ENCODE data around the gene ZNF878. TPM values are rescaled to one million over a fixed set of nuclear protein-coding genes. Genes with fewer than 3 reads are reported as not detected.

ZNF878 gene
- total and polyA plus RNA-seq, 2 of the 13 experiments (the other 11 are each of a cell fraction or from before 2014, with no cell fraction given), result 0.46 to 5.2 TPM

DNA sequence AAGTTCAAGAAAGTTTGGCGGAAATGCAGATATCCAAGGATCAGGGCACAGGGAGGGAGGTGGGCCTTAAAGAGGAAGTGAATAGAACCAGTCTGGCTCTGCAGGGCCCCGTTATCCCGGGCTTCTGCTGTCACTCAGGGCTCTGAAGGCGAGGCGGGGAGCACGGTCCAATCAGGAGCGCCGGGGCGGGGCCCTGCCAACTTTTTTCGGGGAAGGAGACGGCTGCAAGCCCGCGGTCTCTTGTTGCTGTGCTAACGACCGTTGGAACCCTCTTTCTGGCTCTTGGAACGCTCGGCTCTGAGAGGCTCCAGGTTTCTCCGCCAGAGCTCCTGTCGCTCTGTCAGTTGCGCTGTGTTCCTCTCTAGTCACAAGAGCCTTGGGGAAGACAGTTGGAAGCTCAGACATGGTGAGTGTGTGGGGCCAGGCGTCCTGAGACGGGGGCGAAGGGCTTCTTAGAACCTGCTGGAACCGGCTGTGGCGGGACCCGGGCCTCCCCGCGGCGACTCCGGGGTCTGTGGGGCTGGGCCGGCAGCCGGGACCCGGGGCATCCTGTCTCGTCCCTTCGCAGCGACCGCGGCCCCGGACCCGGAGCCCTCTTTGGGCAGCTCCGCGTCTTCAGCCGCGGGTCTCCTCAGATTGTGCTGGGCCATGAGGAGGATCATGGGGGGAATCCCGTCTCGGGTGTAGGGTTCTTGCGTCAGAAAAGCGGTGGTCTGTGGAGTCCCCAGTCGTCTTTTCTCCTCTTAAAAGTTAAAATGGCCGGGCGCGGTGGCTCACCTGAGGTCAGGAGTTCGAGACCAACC, 39.5 kb upstream of the ZNF878 start (continued):
- TF ChIP-seq RFX1 (IDR thresholded peaks at IDR 0.05), result no peak
- TF ChIP-seq, protein P1, sequence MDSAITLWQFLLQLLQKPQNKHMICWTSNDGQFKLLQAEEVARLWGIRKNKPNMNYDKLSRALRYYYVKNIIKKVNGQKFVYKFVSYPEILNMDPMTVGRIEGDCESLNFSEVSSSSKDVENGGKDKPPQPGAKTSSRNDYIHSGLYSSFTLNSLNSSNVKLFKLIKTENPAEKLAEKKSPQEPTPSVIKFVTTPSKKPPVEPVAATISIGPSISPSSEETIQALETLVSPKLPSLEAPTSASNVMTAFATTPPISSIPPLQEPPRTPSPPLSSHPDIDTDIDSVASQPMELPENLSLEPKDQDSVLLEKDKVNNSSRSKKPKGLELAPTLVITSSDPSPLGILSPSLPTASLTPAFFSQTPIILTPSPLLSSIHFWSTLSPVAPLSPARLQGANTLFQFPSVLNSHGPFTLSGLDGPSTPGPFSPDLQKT (CRISPR knock-in tag; IDR thresholded peaks at IDR 0.05; ENCODE audit: borderline replicate concordance), result no peak
- TF ChIP-seq, protein P2, sequence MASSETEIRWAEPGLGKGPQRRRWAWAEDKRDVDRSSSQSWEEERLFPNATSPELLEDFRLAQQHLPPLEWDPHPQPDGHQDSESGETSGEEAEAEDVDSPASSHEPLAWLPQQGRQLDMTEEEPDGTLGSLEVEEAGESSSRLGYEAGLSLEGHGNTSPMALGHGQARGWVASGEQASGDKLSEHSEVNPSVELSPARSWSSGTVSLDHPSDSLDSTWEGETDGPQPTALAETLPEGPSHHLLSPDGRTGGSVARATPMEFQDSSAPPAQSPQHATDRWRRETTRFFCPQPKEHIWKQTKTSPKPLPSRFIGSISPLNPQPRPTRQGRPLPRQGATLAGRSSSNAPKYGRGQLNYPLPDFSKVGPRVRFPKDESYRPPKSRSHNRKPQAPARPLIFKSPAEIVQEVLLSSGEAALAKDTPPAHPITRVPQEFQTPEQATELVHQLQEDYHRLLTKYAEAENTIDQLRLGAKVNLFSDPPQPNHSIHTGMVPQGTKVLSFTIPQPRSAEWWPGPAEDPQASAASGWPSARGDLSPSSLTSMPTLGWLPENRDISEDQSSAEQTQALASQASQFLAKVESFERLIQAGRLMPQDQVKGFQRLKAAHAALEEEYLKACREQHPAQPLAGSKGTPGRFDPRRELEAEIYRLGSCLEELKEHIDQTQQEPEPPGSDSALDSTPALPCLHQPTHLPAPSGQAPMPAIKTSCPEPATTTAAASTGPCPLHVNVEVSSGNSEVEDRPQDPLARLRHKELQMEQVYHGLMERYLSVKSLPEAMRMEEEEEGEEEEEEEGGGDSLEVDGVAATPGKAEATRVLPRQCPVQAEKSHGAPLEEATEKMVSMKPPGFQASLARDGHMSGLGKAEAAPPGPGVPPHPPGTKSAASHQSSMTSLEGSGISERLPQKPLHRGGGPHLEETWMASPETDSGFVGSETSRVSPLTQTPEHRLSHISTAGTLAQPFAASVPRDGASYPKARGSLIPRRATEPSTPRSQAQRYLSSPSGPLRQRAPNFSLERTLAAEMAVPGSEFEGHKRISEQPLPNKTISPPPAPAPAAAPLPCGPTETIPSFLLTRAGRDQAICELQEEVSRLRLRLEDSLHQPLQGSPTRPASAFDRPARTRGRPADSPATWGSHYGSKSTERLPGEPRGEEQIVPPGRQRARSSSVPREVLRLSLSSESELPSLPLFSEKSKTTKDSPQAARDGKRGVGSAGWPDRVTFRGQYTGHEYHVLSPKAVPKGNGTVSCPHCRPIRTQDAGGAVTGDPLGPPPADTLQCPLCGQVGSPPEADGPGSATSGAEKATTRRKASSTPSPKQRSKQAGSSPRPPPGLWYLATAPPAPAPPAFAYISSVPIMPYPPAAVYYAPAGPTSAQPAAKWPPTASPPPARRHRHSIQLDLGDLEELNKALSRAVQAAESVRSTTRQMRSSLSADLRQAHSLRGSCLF (CRISPR knock-in tag; IDR thresholded peaks at IDR 0.05; ENCODE audit: borderline replicate concordance), result no peak
- TF ChIP-seq, protein P3, sequence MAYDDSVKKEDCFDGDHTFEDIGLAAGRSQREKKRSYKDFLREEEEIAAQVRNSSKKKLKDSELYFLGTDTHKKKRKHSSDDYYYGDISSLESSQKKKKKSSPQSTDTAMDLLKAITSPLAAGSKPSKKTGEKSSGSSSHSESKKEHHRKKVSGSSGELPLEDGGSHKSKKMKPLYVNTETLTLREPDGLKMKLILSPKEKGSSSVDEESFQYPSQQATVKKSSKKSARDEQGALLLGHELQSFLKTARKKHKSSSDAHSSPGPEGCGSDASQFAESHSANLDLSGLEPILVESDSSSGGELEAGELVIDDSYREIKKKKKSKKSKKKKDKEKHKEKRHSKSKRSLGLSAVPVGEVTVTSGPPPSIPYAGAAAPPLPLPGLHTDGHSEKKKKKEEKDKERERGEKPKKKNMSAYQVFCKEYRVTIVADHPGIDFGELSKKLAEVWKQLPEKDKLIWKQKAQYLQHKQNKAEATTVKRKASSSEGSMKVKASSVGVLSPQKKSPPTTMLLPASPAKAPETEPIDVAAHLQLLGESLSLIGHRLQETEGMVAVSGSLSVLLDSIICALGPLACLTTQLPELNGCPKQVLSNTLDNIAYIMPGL (CRISPR knock-in tag; IDR thresholded peaks at IDR 0.05; ENCODE audit: borderline replicate concordance in 1 of 2, low read depth in 1 of 2), result no peak
- TF ChIP-seq, protein P4, sequence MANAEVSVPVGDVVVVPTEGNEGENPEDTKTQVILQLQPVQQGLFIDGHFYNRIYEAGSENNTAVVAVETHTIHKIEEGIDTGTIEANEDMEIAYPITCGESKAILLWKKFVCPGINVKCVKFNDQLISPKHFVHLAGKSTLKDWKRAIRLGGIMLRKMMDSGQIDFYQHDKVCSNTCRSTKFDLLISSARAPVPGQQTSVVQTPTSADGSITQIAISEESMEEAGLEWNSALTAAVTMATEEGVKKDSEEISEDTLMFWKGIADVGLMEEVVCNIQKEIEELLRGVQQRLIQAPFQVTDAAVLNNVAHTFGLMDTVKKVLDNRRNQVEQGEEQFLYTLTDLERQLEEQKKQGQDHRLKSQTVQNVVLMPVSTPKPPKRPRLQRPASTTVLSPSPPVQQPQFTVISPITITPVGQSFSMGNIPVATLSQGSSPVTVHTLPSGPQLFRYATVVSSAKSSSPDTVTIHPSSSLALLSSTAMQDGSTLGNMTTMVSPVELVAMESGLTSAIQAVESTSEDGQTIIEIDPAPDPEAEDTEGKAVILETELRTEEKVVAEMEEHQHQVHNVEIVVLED (CRISPR knock-in tag; IDR thresholded peaks at IDR 0.05; ENCODE audit: borderline replicate concordance), result no peak
- TF ChIP-seq MTA3 (CRISPR knock-in tag; IDR thresholded peaks at IDR 0.05), result no peak
- TF ChIP-seq, protein P5, sequence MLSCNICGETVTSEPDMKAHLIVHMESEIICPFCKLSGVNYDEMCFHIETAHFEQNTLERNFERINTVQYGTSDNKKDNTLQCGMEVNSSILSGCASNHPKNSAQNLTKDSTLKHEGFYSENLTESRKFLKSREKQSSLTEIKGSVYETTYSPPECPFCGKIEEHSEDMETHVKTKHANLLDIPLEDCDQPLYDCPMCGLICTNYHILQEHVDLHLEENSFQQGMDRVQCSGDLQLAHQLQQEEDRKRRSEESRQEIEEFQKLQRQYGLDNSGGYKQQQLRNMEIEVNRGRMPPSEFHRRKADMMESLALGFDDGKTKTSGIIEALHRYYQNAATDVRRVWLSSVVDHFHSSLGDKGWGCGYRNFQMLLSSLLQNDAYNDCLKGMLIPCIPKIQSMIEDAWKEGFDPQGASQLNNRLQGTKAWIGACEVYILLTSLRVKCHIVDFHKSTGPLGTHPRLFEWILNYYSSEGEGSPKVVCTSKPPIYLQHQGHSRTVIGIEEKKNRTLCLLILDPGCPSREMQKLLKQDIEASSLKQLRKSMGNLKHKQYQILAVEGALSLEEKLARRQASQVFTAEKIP (CRISPR knock-in tag; IDR thresholded peaks at IDR 0.05; ENCODE audit: borderline replicate concordance), result no peak
- TF ChIP-seq, protein P6, sequence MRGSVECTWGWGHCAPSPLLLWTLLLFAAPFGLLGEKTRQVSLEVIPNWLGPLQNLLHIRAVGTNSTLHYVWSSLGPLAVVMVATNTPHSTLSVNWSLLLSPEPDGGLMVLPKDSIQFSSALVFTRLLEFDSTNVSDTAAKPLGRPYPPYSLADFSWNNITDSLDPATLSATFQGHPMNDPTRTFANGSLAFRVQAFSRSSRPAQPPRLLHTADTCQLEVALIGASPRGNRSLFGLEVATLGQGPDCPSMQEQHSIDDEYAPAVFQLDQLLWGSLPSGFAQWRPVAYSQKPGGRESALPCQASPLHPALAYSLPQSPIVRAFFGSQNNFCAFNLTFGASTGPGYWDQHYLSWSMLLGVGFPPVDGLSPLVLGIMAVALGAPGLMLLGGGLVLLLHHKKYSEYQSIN (CRISPR knock-in tag; IDR thresholded peaks at IDR 0.05; ENCODE audit: borderline replicate concordance), result no peak
- TF ChIP-seq ZNF292 (CRISPR knock-in tag; IDR thresholded peaks at IDR 0.05; ENCODE audit: borderline replicate concordance, low read depth), result no peak
- no peak for TF ChIP-seq SNRNP70 (IDR thresholded peaks at IDR 0.05; ENCODE audit: low read depth, low read length)
- TF ChIP-seq REL (CRISPR knock-in tag; conservative IDR thresholded peaks at IDR 0.05), result no peak
- TF ChIP-seq, protein P7, sequence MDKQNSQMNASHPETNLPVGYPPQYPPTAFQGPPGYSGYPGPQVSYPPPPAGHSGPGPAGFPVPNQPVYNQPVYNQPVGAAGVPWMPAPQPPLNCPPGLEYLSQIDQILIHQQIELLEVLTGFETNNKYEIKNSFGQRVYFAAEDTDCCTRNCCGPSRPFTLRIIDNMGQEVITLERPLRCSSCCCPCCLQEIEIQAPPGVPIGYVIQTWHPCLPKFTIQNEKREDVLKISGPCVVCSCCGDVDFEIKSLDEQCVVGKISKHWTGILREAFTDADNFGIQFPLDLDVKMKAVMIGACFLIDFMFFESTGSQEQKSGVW (CRISPR knock-in tag; IDR thresholded peaks at IDR 0.05; ENCODE audit: borderline replicate concordance), result no peak
- TF ChIP-seq WIZ (CRISPR knock-in tag; IDR thresholded peaks at IDR 0.05), result no peak
